A549 (cell line): ENCODE results near the gene TFE3.

Experiments used
- BHLHE40 ChIP-seq: IDR thresholded peaks from 2 replicates; pipeline ENCODE4 v1.6.1; 2012; ENCODE audit warnings: low read depth, low read length, inconsistent platforms
- CHD4 ChIP-seq: fragments of 200-600 bp; sonication (generic); IDR thresholded peaks from 2 replicates; pipeline ENCODE4 v1.6.1; 2016; ENCODE audit warnings: antibody characterized with exemption, mild to moderate bottlenecking, borderline replicate concordance
- CTCF ChIP-seq: fragments of >200 bp; sonication (Bioruptor Twin); formaldehyde crosslinking; IDR thresholded peaks from 3 replicates; pipeline ENCODE4 v1.5.1; 2016
- EP300 ChIP-seq, 2 experiments: fragments of >200 bp; sonication (Bioruptor Twin); formaldehyde crosslinking; IDR thresholded peaks; 2 replicates in 1 of 2; 3 replicates in 1 of 2; pipeline ENCODE4 v1.6.1; 2016 to 2017
- ESRRA ChIP-seq: fragments of 150-350 bp; IDR thresholded peaks from 2 replicates; pipeline ENCODE4 v1.6.1; 2014; ENCODE audit warnings: mild to moderate bottlenecking, low read length, borderline replicate concordance
- HMGXB4 ChIP-seq: fragments of 250-450 bp; sonication (Bioruptor Pico); IDR thresholded peaks from 2 replicates; pipeline ENCODE4 v1.5.0; 2021; ENCODE audit warnings: mild to moderate bottlenecking, moderate library complexity, borderline replicate concordance
- MYC ChIP-seq: IDR thresholded peaks from 2 replicates; pipeline ENCODE4 v1.6.1; 2012; ENCODE audit warnings: mild to moderate bottlenecking, inconsistent platforms, low read length, improper control_type of control experiment, borderline replicate concordance
- NPAS2 ChIP-seq: fragments of 250-450 bp; sonication (Bioruptor Pico); IDR thresholded peaks from 2 replicates; pipeline ENCODE4 v1.8.0; 2022; ENCODE audit warnings: mild to moderate bottlenecking, moderate library complexity, borderline replicate concordance
- POLR2A ChIP-seq: IDR thresholded peaks from 2 replicates; pipeline ENCODE4 v1.6.1; 2012; ENCODE audit warnings: mild to moderate bottlenecking, low read length
- RAD21 ChIP-seq, 2 experiments: fragments of >200 bp in 1 of 2; sonication (Bioruptor Twin) in 1 of 2; formaldehyde crosslinking in 1 of 2; IDR thresholded peaks in 1 of 2; conservative IDR thresholded peaks in 1 of 2; 2 replicates in 1 of 2; 3 replicates in 1 of 2; pipeline ENCODE4 v1.6.1; 2012 to 2018; ENCODE audit warnings: inconsistent platforms in 1 of 2
- RCOR1 ChIP-seq: fragments of 150-350 bp; IDR thresholded peaks from 2 replicates; pipeline ENCODE4 v1.6.1; 2014; ENCODE audit warnings: antibody characterized with exemption, low read length, low read depth
- REST ChIP-seq: fragments of 200-600 bp; sonication (generic); IDR thresholded peaks from 2 replicates; pipeline ENCODE4 v1.6.1; 2016; ENCODE audit warnings: antibody characterized with exemption, mild to moderate bottlenecking, moderate library complexity
- RFX5 ChIP-seq: fragments of 450-650 bp; IDR thresholded peaks from 2 replicates; pipeline ENCODE4 v1.7.1; 2014; ENCODE audit warnings: antibody characterized with exemption, mild to moderate bottlenecking, moderate library complexity
- USF2 ChIP-seq: fragments of 450-650 bp; IDR thresholded peaks from 2 replicates; pipeline ENCODE4 v1.6.1; 2014; ENCODE audit warnings: antibody characterized with exemption

GRCh38 chrX:49064735-49065134 lies 21.6 kb upstream of the TFE3 start:
- TF ChIP-seq RFX5 (no peak), CTCF (no peak), CHD4 (no peak), REST (no peak), POLR2A (no peak), ESRRA (no peak), BHLHE40 (no peak), HMGXB4 (no peak), EP300 (IDR thresholded peaks at IDR 0.05) (no peak), NPAS2 (CRISPR knock-in tag) (no peak), RAD21 (conservative IDR thresholded peaks at IDR 0.05 in 1 of 2, IDR thresholded peaks at IDR 0.05 in 1 of 2) (no peak), USF2 (no peak), MYC (no peak), RCOR1 (no peak)
